Thyroid gland (tissue), 4 donors: ENCODE results near the gene SHANK3.

Experiments used
- POLR2A ChIP-seq, 2 donors: fragments of 450-650 bp; IDR thresholded peaks; one replicate each; pipeline ENCODE4 v1.6.1; 2017; ENCODE audit warnings: antibody characterized with exemption in 2 of 2, mild to moderate bottlenecking in 2 of 2, moderate library complexity in 1 of 2
- TF ChIP-seq, protein P1 (sequence below), 6 experiments: fragments of 200-600 bp in 3 of 6; fragments of 450-650 bp in 3 of 6; sonication (generic) in 3 of 6; IDR thresholded peaks; one replicate each; pipeline ENCODE4 v1.5.1; 2016 to 2019; ENCODE audit warnings: antibody characterized with exemption in 6 of 6, mild to moderate bottlenecking in 2 of 6, inconsistent platforms in 1 of 6, moderate library complexity in 1 of 6

GRCh38 chr22:50719814-50720300 lies 47.2 kb downstream of the SHANK3 start:
- TF ChIP-seq, protein P1, sequence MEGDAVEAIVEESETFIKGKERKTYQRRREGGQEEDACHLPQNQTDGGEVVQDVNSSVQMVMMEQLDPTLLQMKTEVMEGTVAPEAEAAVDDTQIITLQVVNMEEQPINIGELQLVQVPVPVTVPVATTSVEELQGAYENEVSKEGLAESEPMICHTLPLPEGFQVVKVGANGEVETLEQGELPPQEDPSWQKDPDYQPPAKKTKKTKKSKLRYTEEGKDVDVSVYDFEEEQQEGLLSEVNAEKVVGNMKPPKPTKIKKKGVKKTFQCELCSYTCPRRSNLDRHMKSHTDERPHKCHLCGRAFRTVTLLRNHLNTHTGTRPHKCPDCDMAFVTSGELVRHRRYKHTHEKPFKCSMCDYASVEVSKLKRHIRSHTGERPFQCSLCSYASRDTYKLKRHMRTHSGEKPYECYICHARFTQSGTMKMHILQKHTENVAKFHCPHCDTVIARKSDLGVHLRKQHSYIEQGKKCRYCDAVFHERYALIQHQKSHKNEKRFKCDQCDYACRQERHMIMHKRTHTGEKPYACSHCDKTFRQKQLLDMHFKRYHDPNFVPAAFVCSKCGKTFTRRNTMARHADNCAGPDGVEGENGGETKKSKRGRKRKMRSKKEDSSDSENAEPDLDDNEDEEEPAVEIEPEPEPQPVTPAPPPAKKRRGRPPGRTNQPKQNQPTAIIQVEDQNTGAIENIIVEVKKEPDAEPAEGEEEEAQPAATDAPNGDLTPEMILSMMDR (IDR thresholded peaks at IDR 0.05), result no peak
- TF ChIP-seq POLR2A (IDR thresholded peaks at IDR 0.05), result no peak
